ENCODE data around the gene PDC. TPM values are rescaled to one million over a fixed set of nuclear protein-coding genes. Genes with fewer than 3 reads are reported as not detected.

PDC gene
- total RNA-seq, 2 donors from 2014 or later, result not detected

DNA sequence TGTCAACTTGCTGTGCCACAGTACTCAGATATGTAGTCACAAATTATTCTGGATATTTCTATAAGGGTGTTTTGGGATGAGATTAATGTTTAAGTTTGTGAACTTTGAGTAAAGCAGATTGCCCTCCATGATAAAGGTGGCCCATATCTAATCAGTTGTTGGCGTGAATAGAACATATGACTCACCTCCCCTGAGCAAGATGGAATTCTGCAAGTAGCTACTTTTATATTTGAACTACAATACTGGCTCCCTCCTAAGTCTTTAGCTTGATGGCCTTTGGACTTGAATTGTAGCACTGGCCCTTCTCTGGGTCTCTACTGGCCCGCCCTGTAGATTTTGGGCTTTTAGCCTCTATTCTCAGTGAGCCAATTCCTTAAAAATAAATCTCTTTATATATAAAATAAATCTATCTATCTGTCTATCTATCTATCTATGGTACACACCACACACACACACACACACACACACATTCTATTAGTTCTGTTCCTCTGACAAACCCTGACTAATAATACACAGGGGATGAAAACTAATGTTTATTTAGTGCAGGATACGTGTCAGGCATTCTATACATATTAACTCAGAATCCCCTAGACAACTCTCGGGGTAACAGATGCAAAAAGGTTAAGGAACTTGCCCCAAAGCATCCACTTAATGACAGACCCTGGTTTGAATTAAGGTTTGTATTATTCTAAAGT is 37.9 kb upstream of the PDC start:
- WGBS, result 86% methylated on average over 4 of the region's 4 CpGs
- intact Hi-C loops (cut with DNase I), result no loop called here
- TF ChIP-seq, protein P1, sequence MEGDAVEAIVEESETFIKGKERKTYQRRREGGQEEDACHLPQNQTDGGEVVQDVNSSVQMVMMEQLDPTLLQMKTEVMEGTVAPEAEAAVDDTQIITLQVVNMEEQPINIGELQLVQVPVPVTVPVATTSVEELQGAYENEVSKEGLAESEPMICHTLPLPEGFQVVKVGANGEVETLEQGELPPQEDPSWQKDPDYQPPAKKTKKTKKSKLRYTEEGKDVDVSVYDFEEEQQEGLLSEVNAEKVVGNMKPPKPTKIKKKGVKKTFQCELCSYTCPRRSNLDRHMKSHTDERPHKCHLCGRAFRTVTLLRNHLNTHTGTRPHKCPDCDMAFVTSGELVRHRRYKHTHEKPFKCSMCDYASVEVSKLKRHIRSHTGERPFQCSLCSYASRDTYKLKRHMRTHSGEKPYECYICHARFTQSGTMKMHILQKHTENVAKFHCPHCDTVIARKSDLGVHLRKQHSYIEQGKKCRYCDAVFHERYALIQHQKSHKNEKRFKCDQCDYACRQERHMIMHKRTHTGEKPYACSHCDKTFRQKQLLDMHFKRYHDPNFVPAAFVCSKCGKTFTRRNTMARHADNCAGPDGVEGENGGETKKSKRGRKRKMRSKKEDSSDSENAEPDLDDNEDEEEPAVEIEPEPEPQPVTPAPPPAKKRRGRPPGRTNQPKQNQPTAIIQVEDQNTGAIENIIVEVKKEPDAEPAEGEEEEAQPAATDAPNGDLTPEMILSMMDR (IDR thresholded peaks at IDR 0.05), result no peak
- no peak for TF ChIP-seq POLR2AphosphoS5 (IDR thresholded peaks at IDR 0.05)
- TF ChIP-seq POLR2A (IDR thresholded peaks at IDR 0.05), result no peak

GRCh38 chr1:186498071-186498470 is 37.2 kb upstream of the PDC start:
- TF ChIP-seq, protein P1 (IDR thresholded peaks at IDR 0.05), result no peak
- no peak for TF ChIP-seq POLR2A (IDR thresholded peaks at IDR 0.05)
- H3K9me3 ChIP-seq, result no peaks in the 10 kb centered on the region
- WGBS, result 85% methylated on average over 4 of the region's 4 CpGs

More for the DNA sequence above, 37.9 kb upstream of the PDC start:
- Histone ChIP-seq H3K27ac (no peak overlapping the region), H3K9me3 (no peaks in the 10 kb centered on the region), H3K4me1 (replicated peaks) (no peaks in the 10 kb centered on the region), H3K36me3 (no peaks in the 10 kb centered on the region), H3K27me3 (replicated peaks; ENCODE audit: insufficient read depth) (no peaks in the 10 kb centered on the region), H3K4me3 (no peak overlapping the region)
- no peak for DNase-seq (ENCODE audit: low spot score)

GRCh38 chr1:186497651-186498050 is 36.7 kb upstream of the PDC start:
- intact Hi-C loops (cut with DNase I), result no loop called here
- H3K4me1 ChIP-seq (replicated peaks), result no peaks in the 10 kb centered on the region
- WGBS, result 97% methylated on average over 3 of the region's 3 CpGs
- no peaks in the 10 kb centered on the region for H3K36me3 ChIP-seq
- no peak for DNase-seq (ENCODE audit: low spot score)
- H3K27ac ChIP-seq, result no peak overlapping the region
- H3K27me3 ChIP-seq (replicated peaks; ENCODE audit: insufficient read depth), result no peaks in the 10 kb centered on the region
- H3K9me3 ChIP-seq, result no peaks in the 10 kb centered on the region
- no peak overlapping the region for H3K4me3 ChIP-seq
- TF ChIP-seq POLR2A (IDR thresholded peaks at IDR 0.05) (no peak), POLR2AphosphoS5 (IDR thresholded peaks at IDR 0.05) (no peak)
- TF ChIP-seq, protein P1 (IDR thresholded peaks at IDR 0.05), result no peak

More at GRCh38 chr1:186498071-186498470, 37.2 kb upstream of the PDC start:
- no peak overlapping the region for H3K4me3 ChIP-seq
- H3K27ac ChIP-seq, result no peak overlapping the region
- no peaks in the 10 kb centered on the region for H3K4me1 ChIP-seq (replicated peaks)
- H3K36me3 ChIP-seq, result no peaks in the 10 kb centered on the region
- intact Hi-C loops (cut with DNase I), result no loop called here
- H3K27me3 ChIP-seq (replicated peaks; ENCODE audit: insufficient read depth), result no peaks in the 10 kb centered on the region
- no peak for DNase-seq (ENCODE audit: low spot score)

- TF ChIP-seq POLR2AphosphoS5 (IDR thresholded peaks at IDR 0.05) (no peak), POLR2A (IDR thresholded peaks at IDR 0.05) (no peak)
- TF ChIP-seq, protein P1 (IDR thresholded peaks at IDR 0.05), result no peak
- intact Hi-C loops (cut with DNase I), result no loop called here
- Histone ChIP-seq H3K36me3 (no peaks in the 10 kb centered on the region), H3K4me3 (no peak overlapping the region), H3K27ac (no peak overlapping the region), H3K9me3 (no peaks in the 10 kb centered on the region), H3K27me3 (replicated peaks; ENCODE audit: insufficient read depth) (no peaks in the 10 kb centered on the region), H3K4me1 (replicated peaks) (no peaks in the 10 kb centered on the region)
- 85% methylated on average over 2 of the region's 2 CpGs for WGBS
- no peak for DNase-seq (ENCODE audit: low spot score)
These were observed 35.4 kb upstream of the PDC start for GRCh38 chr1:186496171-186496851.

Measured in prostate gland (tissue), 2 donors.